Activated T-cell treated with anti-CD3 and anti-CD28 coated beads for 1 hour (primary cell): ENCODE data around the gene SFRP4.

Source experiments
- DNase-seq: peaks from one replicate; pipeline ENCODE4 v3.0.0-alpha.2; 2020; ENCODE audit warnings: low read depth

SFRP4 gene

DNA sequence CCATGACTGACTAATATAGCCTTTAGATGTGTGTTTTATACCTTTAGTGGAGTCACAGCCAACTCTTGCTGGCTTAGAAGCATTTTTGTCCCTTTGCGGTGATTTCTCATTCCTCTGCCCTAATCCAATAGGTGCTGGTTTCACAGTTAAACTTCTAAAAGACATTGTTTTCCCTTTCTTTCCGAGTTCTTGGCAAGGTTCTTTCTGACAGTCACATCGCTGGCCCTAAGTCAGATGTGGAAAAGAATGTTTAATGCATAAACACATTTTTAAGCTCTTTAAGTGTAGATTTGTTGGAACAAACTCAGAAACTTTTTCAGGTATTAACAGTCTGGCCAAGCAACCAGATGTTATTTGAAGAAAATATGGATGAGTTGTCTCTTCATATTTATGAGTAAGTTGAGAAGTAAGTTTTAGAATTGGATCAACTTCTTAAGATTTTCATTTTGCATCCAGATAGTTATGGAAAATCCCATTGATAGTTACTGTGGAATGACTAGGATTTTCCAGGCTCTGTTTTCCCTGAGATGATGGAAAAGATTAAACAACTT lies 7.9 kb upstream of the SFRP4 start:
- DNase-seq = no peak

DNA sequence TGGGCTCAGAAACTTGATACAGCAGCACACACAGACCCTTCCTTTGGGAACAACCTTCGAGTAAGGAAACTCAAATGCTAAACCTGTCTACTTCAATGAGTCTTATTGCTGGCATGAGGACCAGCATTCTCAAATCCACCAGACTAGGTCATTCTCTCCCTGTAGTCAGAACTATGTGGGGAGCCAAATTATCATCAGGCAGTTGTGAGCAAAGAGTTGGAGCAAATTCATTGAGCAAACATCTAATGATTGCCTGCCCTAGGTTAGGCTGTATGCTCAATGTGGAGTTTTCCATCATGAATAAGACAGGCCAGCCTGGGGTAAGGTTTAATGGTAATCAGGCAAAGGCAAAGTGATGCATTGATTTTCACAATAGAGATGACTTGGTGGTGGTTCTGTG lies 7.4 kb upstream of the SFRP4 start:
- DNase-seq = no peak

DNA sequence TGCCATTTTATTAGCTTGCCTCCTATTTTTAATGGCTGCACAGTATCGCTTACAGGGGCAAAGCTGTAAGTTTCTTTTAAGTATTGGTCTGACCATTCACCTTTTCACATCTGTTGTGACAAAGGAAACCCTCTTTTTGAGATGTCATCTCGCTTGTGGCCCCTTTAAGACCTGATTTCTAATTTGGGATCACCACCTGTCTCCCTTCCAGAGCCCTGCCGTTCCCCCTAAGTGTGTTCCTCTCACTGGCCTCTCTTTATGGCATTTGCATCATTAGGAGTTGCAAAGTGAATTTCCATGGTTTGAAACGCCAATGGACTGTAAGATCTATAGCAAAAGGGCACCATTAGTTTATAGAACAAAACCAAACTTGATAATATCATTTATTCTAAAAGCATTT lies 5.3 kb upstream of the SFRP4 start:
- DNase-seq = no peak

DNA sequence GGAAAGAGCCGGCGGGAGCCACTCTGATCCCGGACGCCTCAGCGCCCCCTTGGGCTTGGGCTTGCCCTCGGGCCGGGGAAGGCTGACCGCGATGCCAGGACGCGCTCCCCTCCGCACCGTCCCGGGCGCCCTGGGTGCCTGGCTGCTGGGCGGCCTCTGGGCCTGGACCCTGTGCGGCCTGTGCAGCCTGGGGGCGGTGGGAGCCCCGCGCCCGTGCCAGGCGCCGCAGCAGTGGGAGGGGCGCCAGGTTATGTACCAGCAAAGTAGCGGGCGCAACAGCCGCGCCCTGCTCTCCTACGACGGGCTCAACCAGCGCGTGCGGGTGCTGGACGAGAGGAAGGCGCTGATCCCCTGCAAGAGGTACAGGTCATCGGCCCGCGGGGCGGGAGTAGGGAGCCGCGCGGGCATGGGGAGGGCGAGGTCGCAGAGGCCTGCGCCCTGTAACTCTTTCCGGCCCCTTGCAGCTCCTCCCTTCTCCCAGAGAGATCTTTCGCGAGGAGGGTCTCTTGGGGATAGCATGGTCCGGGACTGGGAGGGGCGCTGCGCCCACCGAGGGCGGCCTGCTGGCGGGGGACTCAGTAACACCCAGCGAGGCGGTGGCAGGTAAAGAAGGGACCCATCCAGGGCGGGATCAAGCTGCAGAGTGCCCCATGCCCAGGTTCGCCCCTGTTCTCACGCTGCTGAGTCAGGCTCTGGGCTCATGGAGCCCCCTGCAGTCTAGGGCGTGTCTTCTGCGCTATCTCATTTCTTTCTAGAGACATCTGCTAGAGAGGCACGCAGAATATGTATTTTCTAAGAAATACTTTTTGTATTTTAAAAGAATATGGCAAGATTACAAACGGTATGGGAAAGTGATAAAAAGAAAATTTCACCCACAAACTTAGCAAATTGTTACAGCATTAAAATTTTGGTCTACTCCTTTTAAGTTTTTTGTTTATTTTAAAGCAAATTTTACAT lies 4.5 kb upstream of the SFRP4 start:
- no peak for DNase-seq

DNA sequence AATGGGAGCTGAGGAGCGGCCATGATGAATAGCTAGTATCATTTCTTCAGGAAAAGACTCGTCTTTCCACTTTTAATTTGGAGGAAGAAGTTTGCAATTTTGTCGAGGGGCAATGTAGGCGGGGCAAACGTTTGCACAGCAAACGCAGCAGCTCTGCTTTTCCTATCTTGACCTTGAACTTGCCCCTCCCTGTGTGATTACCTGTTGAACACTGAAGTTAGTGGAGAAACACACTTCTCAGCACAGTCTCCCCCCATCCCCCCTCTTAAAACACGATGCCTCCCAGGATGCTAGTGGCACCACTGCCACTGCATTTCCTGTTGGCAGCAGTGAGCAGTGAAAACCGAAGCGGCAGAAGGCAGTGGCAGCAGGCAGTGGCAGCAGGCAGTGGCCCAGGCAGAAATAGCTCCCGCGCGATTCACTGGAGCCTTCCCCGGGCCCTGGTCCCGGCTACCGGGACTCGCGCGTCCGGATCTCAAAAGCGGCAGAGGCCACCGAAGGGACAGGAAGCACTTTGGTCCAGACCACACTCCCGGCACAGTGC lies 3.8 kb upstream of the SFRP4 start, which contains the start of gene EPDR1:
Gene EPDR1 (plus strand): TSS at position 336 of the 544 bp plus-strand sequence. CDS start 300 bp downstream, outside the sequence.
- no peak for DNase-seq

DNA sequence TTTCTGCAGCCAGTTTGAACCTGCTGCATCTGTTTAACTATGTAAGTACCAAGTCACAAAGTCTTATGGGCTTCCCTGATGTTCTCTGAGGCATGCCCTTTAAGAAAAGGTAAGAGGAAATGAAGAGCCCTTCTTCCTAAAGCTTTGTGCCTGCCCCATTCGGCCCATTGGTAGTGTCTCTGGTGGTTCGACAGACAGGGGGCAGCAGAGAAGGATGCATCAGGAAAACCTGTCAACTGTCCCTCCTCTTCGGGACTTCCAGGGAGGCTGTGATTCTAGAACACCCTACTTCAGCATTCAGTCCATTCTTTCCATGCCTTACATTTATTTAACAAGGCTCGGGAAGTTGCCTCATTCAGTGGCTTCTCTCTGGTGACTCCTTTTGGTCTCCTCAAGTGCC lies 1.9 kb upstream of the SFRP4 start:
- DNase-seq = no peak

DNA sequence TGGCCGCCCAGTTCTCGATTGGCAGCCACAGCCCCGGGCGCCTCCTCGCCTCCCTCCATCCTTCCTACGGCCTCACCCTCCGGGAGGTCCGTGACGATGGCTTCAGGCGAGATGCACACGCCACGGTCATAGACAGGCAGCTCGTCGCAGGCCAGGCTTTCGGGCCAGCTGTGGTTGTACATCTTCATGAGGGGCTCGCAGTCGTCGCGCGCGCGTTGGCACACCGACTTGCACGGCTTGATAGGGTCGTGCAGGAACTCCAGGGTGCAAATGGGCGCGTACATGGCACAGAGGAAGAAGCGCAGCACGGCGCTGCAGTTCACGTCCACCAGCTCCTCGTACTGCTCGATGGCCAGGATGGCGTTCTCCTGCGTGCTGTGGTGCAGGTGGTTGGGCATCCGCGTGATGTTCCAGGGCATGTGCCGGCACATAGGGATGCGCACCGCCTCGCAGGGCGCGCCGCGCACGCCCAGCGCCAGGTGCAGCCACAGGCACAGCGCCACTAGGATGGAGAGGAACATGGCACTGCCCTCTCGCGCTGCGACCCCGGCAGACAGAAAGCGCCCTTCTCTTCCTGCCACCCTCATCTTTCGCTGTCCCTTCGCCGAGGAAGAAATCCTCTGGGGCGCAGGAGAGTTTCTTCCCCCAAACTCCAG lies 472 bp downstream of the SFRP4 start:
- no peak for DNase-seq

DNA sequence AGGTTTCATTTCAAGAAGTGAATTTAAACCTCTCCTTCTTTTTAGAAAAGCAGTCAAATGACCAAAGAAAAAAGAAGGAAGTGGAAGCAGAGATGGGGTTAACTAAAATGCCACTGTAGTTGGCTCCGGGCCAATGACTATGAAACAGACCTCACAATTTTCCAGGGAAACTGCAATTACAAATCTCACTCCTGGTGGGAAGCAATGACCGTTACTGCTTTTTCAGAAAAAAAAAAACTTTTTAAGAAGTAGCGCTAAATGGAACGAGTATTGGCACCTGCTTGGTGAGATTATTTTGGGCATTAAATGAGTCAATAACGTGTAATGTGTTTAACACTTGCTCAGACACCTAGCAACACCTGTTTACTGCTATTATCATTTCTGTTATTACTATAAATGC lies 1.2 kb downstream of the SFRP4 start:
- DNase-seq = no peak

DNA sequence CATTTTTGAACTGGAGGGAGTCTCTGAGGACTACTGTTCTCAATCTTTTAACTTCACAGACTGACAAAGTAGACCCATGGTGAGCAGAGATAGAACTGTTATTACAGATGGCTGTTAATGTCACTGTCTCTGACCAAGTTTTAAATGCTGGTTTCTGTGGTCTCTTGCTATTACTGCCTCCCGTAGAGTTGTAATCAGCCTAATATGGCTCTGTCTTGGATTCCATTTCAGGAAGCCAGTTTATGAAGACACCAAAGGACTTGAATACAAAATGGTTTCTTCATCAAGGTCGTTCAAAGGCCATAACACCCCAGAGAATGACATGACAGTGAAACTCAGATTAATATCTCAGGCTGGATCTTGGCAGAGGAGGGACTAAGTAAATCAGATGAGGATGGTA lies 3.9 kb downstream of the SFRP4 start:
- no peak for DNase-seq

DNA sequence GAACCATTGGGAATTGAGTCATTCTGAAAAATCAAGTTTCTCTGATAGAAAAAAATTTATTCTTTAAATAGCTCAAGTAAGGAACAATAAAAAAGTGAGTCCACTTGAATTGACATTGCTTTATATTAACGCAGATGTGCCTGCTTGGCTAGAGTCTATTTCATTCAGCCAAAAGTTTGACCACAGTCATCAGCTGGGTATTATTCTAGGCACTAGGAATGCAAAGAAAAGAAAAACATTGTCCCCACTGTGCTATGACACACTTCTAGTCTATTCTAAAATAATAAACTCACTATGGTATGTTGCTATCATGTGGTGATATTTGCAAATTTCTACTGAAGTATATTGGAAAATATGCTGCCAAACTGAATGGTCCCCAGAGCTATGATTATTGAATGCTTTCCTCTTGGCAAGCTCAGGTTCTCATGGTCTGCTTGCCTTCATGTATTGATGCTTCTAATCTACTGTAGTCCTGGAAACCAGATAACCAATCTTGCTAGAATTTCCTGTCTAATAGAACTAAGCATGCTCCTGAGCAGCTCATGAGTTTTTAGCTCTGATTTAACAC lies 8.3 kb downstream of the SFRP4 start:
- no peak for DNase-seq

DNA sequence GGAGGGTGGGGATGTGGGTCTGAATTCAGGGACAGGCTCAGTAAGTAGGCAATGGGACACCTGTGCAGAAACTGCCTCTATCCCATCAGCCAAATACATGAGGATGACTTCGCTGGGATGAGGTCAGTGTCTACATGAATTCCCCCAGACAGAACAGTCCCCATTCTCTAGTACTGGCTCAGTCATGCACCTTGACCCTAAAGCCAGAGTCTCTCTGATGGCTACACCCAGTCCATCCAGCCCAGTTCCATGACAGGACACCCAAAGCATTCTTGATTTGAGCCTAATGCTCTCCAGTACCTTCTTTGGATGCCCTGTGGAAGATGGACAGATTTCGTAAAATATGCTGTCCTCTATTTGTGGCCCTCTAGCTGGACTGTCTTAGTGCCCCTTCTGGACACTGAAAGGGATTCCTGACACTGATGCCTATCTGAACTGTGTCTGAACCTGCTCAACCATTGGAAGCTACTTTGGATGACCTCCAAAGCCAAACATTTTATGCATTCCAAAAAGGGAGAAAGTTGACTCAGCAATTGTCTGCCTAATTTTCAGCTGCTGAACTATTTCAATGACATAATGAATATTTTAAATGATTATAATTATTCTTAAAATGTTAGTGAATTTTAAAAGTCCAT lies 14.6 kb downstream of the SFRP4 start:
- no peak for DNase-seq

DNA sequence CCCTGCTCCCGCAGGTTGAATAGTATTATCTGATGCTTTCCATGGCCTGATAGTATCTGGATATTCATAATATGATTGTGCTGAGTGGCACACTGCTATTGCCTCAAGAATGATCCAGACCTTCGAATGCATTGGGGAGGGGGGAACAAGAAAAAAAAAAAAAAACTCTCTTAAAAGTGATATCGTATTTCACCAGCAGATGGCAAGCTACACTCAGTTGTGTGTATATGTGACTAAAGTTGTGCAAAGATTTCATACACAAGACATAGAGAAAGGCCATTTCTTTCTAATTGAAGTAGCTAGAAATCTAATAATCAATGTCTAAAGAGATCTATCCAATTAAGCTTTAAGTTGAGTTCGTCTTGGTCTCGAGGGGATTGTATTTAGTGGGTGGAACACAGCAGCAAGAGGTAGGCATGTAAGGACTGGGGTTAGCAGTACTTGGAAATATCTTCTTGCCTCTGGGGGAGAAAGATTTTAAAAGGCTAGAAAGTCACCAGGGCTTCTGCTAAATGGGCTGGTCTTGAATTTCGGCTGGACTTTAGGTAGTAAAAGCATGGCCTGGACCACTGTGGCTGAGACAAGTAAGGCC lies 15.3 kb downstream of the SFRP4 start:
- no peak for DNase-seq

DNA sequence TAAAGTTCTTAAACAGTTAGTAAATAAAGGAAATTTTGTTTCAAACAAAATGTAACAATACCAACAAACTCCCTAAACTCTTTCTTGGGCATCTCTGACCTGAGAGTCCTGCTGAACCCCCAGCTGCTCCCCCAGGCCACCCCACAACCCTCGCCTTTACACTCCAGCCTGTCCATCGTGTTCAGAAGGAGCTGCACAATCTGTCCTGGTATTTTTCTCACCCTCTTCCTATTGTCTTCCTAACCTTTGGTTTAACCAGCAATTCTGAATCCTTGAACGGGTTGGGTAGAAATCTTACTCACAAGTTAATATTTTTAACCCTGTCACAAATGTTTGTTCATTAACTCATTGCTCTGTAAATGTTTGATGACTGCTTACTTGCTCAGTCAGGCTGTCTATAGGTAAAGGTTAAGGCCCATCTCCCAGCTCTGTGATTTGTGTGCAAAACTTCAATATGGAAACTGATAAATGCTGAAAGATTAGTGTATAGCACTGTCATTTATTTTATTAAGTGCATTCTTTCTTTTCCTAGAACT lies 16.8 kb downstream of the SFRP4 start:
- DNase-seq = no peak

DNA sequence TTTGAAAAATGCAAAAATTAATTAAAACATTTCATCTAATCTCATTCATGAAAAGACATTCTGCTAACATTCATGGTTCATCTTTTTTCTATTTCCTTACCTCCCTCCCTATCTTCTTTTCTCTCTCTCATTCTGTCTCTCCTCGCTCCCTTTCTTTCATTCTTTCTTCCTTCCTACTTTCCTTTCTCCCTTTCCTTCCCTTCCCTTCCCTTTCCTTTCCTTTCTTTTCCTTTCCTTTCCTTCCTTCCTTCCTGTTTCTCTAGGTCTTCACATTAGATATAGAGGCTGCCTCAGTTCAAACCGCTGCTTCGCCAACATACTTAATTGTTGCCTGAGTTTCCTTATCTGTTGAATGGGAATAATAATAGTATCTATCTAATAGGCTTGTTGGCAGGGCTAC lies 21.9 kb downstream of the SFRP4 start:
- DNase-seq = no peak

DNA sequence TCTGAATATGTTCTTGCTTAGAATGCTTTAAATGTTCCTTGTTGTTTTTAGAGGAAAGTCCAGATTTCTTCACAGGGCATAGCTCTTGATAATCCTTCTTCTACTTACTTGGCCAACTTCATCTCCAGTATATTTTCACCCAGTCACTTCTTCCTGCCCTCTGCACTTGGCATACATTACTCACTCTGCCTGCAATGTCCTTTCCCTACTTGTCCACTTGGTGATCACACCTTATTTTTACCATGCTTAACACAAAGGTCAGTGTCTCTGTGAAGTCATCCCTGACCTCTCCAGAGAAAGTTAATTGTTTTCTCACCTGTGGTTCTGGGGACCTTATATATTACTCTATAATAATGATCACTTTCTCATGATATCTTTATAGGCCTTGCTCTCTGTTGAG lies 23.3 kb downstream of the SFRP4 start:
- no peak for DNase-seq

DNA sequence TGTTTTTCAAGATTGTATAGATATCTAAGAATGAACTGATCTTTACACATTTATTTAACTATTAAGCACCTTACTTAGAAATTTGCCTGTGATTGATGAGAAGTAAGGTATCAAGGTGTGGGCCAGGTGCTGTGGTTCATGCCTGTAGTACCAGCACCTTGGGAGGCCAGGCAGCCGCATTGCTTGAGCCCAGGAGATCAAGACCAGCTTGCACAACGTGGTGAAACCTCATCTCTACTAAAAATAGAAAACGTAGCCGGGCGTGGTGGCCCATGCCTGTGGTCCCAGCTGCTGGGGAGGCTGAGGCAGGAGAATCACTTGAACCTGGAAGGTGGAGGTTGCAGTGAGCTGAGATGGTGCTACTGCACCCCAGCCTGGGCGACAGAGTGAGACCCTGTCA lies 34.5 kb downstream of the SFRP4 start:
- DNase-seq = no peak
